Muscle layer of duodenum (tissue), 2 donors: ENCODE data around the gene TEKTIP1.

Source experiments
- H3K27ac ChIP-seq: one replicate; pipeline ENCODE4 v1.7.0; 2013; ENCODE audit warnings: mild to moderate bottlenecking, low read length
- H3K27me3 ChIP-seq: one replicate; pipeline ENCODE4 v1.7.0; 2013; ENCODE audit warnings: low read depth, mild to moderate bottlenecking, control low read depth, low read length
- H3K36me3 ChIP-seq, 2 donors: one replicate each; pipeline ENCODE4 v1.7.0; 2013; ENCODE audit warnings: low read length in 2 of 2, control low read depth in 1 of 2, mild to moderate bottlenecking in 1 of 2; ENCODE audit not compliant: insufficient read depth in 2 of 2, control insufficient read depth in 1 of 2
- H3K4me1 ChIP-seq, 2 donors: one replicate each; pipeline ENCODE4 v1.7.0; 2013; ENCODE audit warnings: low read length in 2 of 2, mild to moderate bottlenecking in 2 of 2, control low read depth in 1 of 2, moderate library complexity in 1 of 2; ENCODE audit not compliant: insufficient read depth in 2 of 2, control insufficient read depth in 1 of 2
- H3K4me3 ChIP-seq, 2 donors: one replicate each; pipeline ENCODE4 v1.7.0; 2013; ENCODE audit warnings: low read length in 2 of 2, low read depth in 1 of 2, mild to moderate bottlenecking in 1 of 2
- H3K9me3 ChIP-seq, 2 donors: one replicate each; pipeline ENCODE4 v1.7.0; 2013; ENCODE audit warnings: low read length in 2 of 2, control low read depth in 1 of 2, mild to moderate bottlenecking in 1 of 2; ENCODE audit not compliant: control insufficient read depth in 1 of 2
- donor health status: healthy.

The TEKTIP1 gene

DNA sequence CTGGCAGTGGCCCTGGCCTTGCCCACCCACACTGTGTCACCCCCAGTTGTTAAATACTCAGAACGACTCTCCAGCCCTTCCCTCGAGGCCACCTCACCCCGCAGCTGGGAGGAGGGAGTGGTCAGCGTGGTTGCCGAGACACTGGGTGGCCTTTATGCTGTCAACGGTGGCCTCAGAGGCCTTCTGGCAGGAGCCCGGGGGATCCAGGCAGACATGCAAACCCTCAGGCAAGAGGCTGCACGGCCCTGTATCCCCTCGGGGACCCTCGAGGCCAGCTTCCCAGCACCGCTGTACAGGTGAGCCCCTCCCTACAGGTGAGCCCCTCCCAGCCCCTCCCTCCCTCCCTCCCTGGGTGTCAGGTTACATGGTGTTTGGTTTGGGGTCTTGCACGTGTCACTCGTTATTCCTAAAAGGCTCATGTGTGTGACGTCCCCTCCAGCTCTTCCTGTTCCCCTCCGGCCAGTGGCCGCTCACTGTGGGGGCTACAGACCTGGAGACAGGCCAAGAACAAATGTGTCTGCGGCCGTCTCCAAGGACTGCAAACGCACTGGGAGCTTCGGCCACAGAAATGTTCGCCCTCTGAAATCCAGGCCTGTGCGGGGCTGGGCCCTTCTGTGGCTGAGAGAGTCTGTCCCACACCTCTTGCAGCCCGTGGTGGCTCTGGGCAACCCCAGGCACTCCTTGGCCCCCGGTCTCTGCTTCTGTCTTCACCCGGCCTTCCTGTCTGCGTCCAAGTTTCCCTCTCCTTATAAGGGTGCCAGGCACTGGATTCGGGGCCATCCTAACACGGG lies at the start of gene TEKTIP1:
Gene TEKTIP1, plus strand, starts transcription at position 210 of the 791 bp plus-strand sequence. Its CDS starts 4 bp downstream, at position 214.
- no peak within 1 kb of the TSS for H3K27ac ChIP-seq
- no peaks in the 10 kb centered on the region for H3K27me3 ChIP-seq
- H3K4me3 ChIP-seq: no peak within 1 kb of the TSS
- H3K9me3 ChIP-seq: no peaks in the 10 kb centered on the region
- H3K36me3 ChIP-seq: peaks cover 0 to 17% of the 10 kb centered on the region in 2 donors
- H3K4me1 ChIP-seq: no peaks in the 10 kb centered on the region

DNA sequence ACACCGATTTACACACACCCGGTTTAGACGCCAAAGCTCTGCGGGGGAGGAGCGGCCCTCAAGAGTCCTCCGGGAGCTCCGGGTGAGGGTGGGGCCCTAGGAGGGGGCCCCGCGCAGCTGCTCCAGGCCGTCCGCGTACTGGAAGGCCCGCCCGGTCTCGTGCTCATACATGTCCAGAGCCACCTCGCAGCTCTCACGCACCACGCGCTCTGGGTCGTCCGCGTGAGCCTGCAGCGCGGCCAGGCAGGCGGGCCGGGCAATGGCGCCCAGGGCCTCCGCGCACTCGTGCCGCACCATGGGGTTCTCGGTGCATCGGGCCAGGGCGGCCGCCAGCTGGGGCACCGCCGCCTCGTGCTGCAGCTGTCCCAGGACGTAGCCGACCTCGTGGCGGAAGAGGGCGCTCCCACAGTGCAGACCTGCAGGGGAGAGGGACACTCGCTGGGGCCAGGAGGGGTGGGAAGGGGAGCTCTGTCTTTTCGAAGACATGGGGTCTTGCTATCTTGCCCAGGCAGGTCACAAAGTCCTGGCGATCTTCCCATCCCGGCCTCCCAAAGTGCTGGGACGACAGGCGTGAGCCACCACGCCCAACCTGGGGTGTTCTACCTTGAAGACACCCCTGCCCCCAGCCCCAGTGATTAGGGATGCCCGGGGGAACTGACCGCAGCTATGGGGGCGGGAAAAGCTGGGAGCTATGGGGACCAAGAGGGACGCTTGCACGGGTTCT lies 47.4 kb upstream of the TEKTIP1 start:
- H3K27me3 ChIP-seq: no peaks in the 10 kb centered on the region
- H3K4me1 ChIP-seq: no peaks in the 10 kb centered on the region
- H3K36me3 ChIP-seq: peaks cover 9 to 51% of the 10 kb centered on the region in 2 donors
- H3K27ac ChIP-seq: no peak overlapping the region
- no peaks in the 10 kb centered on the region for H3K9me3 ChIP-seq
- H3K4me3 ChIP-seq: no peak overlapping the region

DNA sequence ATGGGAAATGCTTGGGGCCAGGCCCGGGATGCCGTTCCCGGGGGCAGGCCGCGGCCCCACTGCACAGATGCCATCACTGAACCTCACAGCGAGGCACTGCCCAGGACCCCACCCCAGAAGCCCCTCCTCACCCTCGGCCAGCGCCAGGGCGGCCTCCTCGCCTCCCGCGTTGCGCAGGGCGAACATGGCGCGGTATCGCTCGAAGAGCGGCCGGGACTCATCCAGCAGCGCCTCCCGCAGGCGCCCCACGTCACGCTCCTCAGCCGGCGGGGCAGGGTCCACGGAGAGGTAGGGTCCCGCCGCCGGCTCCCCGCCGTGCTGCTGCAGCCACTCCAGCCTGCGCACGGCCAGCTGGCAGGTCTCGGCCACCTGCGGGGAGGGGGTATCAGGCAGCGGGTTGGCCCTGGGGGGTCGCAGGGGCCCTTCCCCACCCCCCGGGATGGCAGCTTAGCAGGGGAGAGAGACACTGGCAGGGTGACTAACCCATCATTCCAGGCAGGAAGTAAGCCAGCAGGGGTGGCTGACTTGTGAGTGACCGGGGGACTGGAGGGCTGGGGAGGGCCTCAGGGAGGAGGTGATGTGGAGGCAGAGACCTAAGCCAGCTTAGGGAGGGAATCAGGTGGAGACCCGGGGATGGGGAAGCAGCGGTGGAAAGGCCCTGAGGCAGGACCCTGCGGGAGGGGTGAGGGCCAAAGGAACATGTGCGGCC lies 46.7 kb upstream of the TEKTIP1 start:
- Histone ChIP-seq H3K9me3 (no peaks in the 10 kb centered on the region), H3K4me1 (no peaks in the 10 kb centered on the region), H3K4me3 (no peak overlapping the region), H3K27me3 (no peaks in the 10 kb centered on the region), H3K27ac (no peak overlapping the region), H3K36me3 (peaks cover 9 to 58% of the 10 kb centered on the region in 2 donors)

DNA sequence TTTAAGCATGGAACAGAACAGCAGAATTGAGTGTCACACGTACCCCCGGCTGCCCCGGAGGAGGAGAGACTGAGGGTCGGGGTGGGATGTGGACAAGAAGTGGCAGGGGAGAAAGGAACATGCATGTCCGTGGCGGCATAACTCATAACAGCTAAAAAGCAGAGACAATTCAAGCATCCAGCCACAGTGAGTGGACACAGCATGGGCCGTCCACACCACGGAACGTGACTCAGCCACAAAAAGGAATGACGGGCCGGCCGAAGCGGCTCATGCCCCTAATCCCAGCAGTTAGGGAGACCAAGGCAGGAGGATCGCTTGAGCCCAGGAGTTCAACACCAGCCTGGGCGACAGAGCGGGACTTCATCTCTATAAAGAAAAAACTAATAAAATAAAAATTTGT lies 46.1 kb upstream of the TEKTIP1 start:
- H3K27me3 ChIP-seq: no peaks in the 10 kb centered on the region
- H3K4me3 ChIP-seq: no peak overlapping the region
- H3K36me3 ChIP-seq: peaks cover 9 to 58% of the 10 kb centered on the region in 2 donors
- no peak overlapping the region for H3K27ac ChIP-seq
- H3K4me1 ChIP-seq: no peaks in the 10 kb centered on the region
- no peaks in the 10 kb centered on the region for H3K9me3 ChIP-seq

DNA sequence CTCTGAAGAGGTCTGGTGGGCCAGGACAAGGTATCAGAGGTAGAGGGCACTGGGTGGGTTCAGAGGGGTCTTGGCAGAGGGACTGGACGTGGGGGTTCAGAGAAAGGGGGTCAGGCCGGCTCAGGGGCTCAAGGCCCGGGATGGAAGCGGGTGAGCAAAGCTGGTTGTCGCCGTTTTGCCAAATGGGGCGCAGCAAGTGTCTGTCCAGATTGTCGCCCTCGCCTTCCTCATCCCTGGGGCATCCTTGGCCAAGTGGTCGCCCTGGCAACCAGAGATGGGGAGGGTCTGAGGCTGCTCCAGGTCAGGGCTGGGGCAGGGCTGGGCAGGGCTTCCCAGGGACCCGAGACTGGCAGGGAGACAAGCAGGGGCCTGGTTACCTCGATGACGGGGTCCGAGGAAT lies 45.3 kb upstream of the TEKTIP1 start:
- Histone ChIP-seq H3K27ac (no peak overlapping the region), H3K4me3 (no peak overlapping the region), H3K9me3 (no peaks in the 10 kb centered on the region), H3K27me3 (no peaks in the 10 kb centered on the region), H3K4me1 (peaks cover 0 to 1% of the 10 kb centered on the region in 2 donors), H3K36me3 (peaks cover 9 to 58% of the 10 kb centered on the region in 2 donors)

DNA sequence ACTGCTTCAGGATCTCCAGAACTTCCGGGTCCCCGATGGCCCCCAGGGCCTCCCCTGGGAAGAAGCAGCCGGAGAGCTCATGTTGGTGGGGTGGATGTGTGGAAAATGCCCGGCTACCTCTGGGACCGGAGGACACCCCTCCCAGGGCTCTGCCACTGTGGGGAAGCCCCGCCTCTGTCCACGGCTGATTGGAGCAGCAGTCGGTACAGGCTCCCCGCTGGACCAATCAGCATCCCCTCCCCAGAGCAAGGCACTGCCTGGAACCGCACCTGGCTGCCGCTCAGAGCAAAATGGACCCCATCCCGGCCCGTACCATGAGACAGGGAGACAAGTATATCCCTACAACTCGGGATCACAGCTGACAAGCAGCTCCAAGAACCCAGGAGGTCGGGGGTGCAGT lies 44.9 kb upstream of the TEKTIP1 start:
- Histone ChIP-seq H3K4me1 (peaks cover 0 to 5% of the 10 kb centered on the region in 2 donors), H3K27me3 (no peaks in the 10 kb centered on the region), H3K4me3 (no peak overlapping the region), H3K9me3 (no peaks in the 10 kb centered on the region), H3K36me3 (peaks cover 9 to 58% of the 10 kb centered on the region in 2 donors), H3K27ac (no peak overlapping the region)

DNA sequence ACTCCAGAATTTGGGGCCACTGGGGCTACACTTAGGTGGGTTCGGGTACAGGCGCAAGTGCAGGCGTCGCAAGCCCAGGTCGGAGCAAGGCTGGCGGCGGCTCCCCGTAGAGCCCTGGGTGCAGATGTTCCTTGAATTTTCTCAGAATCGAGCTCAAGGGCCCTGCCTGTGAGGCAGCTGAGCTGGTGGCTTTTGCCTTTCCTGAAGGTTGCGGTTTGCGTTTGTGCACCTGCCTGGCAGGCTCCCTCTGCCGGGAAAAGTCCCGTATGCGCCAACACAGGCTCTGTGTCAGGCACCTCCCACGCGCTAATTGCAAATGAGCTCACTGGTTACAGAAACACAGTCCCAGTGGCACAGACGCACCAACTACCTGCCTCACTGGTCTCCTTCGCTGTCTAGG lies 44.4 kb upstream of the TEKTIP1 start:
- Histone ChIP-seq H3K27ac (no peak overlapping the region), H3K36me3 (peaks cover 9 to 58% of the 10 kb centered on the region in 2 donors)

DNA sequence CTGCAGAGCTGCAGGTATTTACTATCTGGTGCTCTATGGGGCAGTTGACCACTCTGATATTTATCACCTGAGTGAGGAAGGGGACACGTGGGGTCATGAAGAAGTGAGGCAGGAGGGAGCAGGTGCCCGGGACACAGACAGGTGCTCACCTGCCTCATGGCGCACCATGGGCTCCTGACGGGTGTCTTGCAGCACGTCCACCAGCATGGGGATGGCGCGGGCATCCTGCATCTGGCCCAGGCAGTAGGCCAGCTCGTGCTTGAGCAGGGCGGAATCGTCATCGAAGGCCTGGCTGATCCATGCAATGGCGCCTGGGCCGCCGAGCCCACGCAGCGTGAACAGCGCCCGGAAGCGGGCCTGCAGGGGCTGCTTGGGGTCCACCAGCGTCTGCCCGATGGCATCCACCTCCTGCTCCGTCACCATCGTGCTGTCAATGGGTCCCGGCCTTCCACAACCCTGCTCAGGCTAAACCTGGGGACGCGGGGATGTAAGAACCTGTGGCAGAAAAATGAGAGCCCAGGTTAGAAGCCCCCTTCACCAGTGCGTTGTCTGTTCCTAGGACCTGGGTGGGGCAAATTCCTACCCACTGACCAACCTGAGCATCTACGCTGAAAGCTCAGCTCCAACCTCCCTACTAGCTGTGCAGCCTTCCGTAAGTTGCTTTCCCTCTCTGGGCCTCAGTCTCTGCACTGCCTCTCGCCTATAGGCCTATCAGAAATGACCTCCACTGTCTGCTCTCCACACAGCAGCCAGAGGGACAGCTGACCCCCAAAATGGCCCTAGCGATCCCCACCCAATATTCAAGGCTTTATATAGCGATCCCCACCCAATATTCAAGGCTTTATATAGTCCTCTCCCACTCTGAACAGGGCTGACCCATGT lies 42.3 kb upstream of the TEKTIP1 start:
- Histone ChIP-seq H3K27me3 (no peaks in the 10 kb centered on the region), H3K36me3 (peaks cover 9 to 49% of the 10 kb centered on the region in 2 donors), H3K4me3 (no peak overlapping the region), H3K27ac (no peak overlapping the region), H3K4me1 (peaks cover 0 to 19% of the 10 kb centered on the region in 2 donors), H3K9me3 (no peaks in the 10 kb centered on the region)

More for the DNA sequence above, 44.4 kb upstream of the TEKTIP1 start:
- Histone ChIP-seq H3K9me3 (no peaks in the 10 kb centered on the region), H3K27me3 (no peaks in the 10 kb centered on the region), H3K4me1 (peaks cover 0 to 10% of the 10 kb centered on the region in 2 donors), H3K4me3 (no peak overlapping the region)

DNA sequence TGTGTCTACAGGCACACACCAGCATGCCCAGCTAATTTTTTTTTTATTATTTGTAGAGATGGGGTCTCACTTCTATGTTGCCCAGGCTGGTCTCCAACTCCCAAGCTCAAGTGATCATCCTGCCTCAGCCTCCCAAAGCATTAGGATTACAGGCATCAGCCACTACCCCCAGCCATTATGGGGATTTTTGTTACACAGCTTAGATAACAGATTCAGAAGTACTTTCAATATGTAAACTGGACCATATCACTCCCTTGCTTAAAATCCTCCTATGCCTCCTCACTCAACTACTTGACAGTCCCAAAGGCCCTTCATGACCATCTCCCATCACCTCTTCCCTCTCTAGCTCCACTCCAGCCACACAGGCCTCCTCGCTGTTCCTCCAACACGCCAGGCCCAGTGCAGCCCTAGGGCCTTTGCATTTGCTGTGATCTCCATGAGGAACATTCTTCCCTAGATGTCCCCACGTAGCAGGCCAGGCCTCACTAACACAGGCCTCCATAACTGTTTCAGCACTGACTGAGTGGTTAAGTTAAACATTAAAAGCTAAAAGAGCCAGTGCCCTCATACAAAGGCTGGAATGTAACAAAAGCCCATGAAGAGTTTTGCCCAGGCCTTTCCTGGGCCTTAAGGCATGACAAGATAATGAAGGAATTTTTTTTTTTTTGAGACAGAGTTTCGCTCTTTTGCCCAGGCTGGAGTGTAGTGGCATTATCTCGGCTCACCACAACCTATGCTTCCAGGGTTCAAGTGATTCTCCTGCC lies 41.0 kb upstream of the TEKTIP1 start:
- no peaks in the 10 kb centered on the region for H3K9me3 ChIP-seq
- H3K36me3 ChIP-seq: peaks cover 4 to 36% of the 10 kb centered on the region in 2 donors
- no peak overlapping the region for H3K27ac ChIP-seq
- no peaks in the 10 kb centered on the region for H3K27me3 ChIP-seq
- no peak overlapping the region for H3K4me3 ChIP-seq
- peaks cover 0 to 19% of the 10 kb centered on the region in 2 donors for H3K4me1 ChIP-seq

DNA sequence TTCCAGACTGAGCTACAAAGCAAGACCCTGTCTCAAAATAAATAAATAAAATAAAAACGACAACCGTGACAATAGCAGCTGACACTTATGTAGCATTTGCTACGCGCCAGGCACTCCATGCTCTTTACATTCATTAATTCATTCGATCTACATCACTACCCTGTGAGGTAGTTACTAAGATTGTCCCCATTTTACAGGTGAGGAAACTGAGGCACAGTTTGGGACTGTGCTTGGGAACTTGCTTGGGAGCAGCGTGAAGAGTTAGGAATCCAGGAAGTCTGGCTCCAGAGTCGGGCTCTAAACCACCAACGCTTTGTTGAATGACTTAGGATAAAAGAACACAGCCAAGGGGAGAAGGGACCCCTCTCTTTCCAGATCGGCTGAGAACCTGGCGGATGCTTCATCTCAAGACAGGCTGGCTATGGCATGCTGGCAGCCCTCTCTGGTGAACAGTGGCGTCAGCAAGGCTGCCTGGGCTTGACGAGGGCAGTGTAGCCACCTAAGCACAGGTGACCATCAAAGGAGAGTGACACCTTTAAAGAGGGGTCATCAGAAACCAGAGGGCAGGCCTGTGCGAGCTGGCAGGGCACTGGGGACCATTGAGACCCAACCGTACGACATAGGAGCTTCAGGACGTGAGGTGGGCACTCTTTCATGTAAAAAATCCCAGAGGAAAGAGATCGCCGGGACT lies 39.1 kb upstream of the TEKTIP1 start:
- peaks cover 0 to 19% of the 10 kb centered on the region in 2 donors for H3K4me1 ChIP-seq
- peak overlapping the region; percentile 94 for H3K27ac ChIP-seq
- peak overlapping the region; percentile 96 to 100 for H3K4me3 ChIP-seq
- no peaks in the 10 kb centered on the region for H3K9me3 ChIP-seq
- peaks cover 3 to 19% of the 10 kb centered on the region in 2 donors for H3K36me3 ChIP-seq
- H3K27me3 ChIP-seq: no peaks in the 10 kb centered on the region
